ENCODE results near the gene FCHSD1.
"Not testable (repeated sequence)": the region's sequence is repeated elsewhere in the genome, so short reads cannot be mapped to it uniquely, and the experiment has no call there.

FCHSD1 gene

GRCh38 chr5:141630570-141631140 lies 20.6 kb downstream of the FCHSD1 start:
- peaks cover 50% of the 10 kb centered on the region for H3K36me3 Mint-ChIP-seq (ENCODE audit: low read depth)
- H3K27ac Mint-ChIP-seq, result no peak overlapping the region
- DNase-seq (ENCODE audit: low spot score), result no peak
- H3K9me3 Mint-ChIP-seq, result no peaks in the 10 kb centered on the region
- no peaks in the 10 kb centered on the region for H3K27me3 Mint-ChIP-seq (ENCODE audit: low read depth)
- no peak overlapping the region for H3K4me3 Mint-ChIP-seq
- peaks cover 28% of the 10 kb centered on the region for H3K4me1 Mint-ChIP-seq (ENCODE audit: low read depth)

- Mint-ChIP-seq H3K27ac (no peak overlapping the region), H3K4me1 (ENCODE audit: low read depth) (peaks cover 17% of the 10 kb centered on the region), H3K36me3 (ENCODE audit: low read depth) (peaks cover 58% of the 10 kb centered on the region), H3K9me3 (no peaks in the 10 kb centered on the region), H3K27me3 (ENCODE audit: low read depth) (no peaks in the 10 kb centered on the region), H3K4me3 (no peak overlapping the region)
- DNase-seq (ENCODE audit: low spot score), result no peak
Measured at GRCh38 chr5:141628175-141628788, 22.9 kb downstream of the FCHSD1 start.

- Mint-ChIP-seq H3K4me1 (ENCODE audit: low read depth) (peaks cover 26% of the 10 kb centered on the region), H3K9me3 (no peaks in the 10 kb centered on the region), H3K36me3 (ENCODE audit: low read depth) (peaks cover 58% of the 10 kb centered on the region), H3K4me3 (peak overlapping the region; percentile 47), H3K27me3 (ENCODE audit: low read depth) (no peaks in the 10 kb centered on the region), H3K27ac (peak overlapping the region; percentile 75)
- DNase-seq (ENCODE audit: low spot score), result no peak
Measured at GRCh38 chr5:141623611-141624010, 27.6 kb downstream of the FCHSD1 start.

- Mint-ChIP-seq H3K27ac (peak overlapping the region; percentile 75), H3K27me3 (ENCODE audit: low read depth) (no peaks in the 10 kb centered on the region), H3K9me3 (no peaks in the 10 kb centered on the region), H3K4me1 (ENCODE audit: low read depth) (peaks cover 26% of the 10 kb centered on the region), H3K36me3 (ENCODE audit: low read depth) (peaks cover 57% of the 10 kb centered on the region), H3K4me3 (peak overlapping the region; percentile 47)
- DNase-seq (ENCODE audit: low spot score), result no peak
Measured at GRCh38 chr5:141623186-141623585, 28.0 kb downstream of the FCHSD1 start.

- no peaks in the 10 kb centered on the region for H3K27me3 Mint-ChIP-seq (ENCODE audit: low read depth)
- H3K27ac Mint-ChIP-seq, result peak within 1 kb of the TSS; percentile 99
- peaks cover 54% of the 10 kb centered on the region for H3K36me3 Mint-ChIP-seq (ENCODE audit: low read depth)
- H3K9me3 Mint-ChIP-seq, result no peaks in the 10 kb centered on the region
- peak within 1 kb of the TSS; percentile 100 for H3K4me3 Mint-ChIP-seq
- peak; percentile 96 for DNase-seq (ENCODE audit: low spot score)
- H3K4me1 Mint-ChIP-seq (ENCODE audit: low read depth), result peaks cover 50% of the 10 kb centered on the region
Measured at GRCh38 chr5:141618804-141619554, 32.2 kb downstream of the FCHSD1 start, which contains the start of gene DIAPH1. Gene DIAPH1 (minus strand): TSS chr5:141619000. CDS start chr5:141618914, 86 bp downstream.

GRCh38 chr5:141618030-141618803 lies 33.0 kb downstream of the FCHSD1 start:
- peaks cover 48% of the 10 kb centered on the region for H3K36me3 Mint-ChIP-seq (ENCODE audit: low read depth)
- peak overlapping the region; percentile 99 for H3K27ac Mint-ChIP-seq
- H3K9me3 Mint-ChIP-seq, result no peaks in the 10 kb centered on the region
- peak; percentile 55 for DNase-seq (ENCODE audit: low spot score)
- peaks cover 48% of the 10 kb centered on the region for H3K4me1 Mint-ChIP-seq (ENCODE audit: low read depth)
- peak overlapping the region; percentile 100 for H3K4me3 Mint-ChIP-seq
- no peaks in the 10 kb centered on the region for H3K27me3 Mint-ChIP-seq (ENCODE audit: low read depth)

- Mint-ChIP-seq H3K27me3 (ENCODE audit: low read depth) (no peaks in the 10 kb centered on the region), H3K4me1 (ENCODE audit: low read depth) (peaks cover 51% of the 10 kb centered on the region), H3K4me3 (peak overlapping the region; percentile 100), H3K36me3 (ENCODE audit: low read depth) (peaks cover 49% of the 10 kb centered on the region), H3K27ac (peak overlapping the region; percentile 99), H3K9me3 (no peaks in the 10 kb centered on the region)
- DNase-seq (ENCODE audit: low spot score), result no peak
Measured at GRCh38 chr5:141617682-141618029, 33.6 kb downstream of the FCHSD1 start.

- Mint-ChIP-seq H3K4me1 (ENCODE audit: low read depth) (peaks cover 54% of the 10 kb centered on the region), H3K27ac (peak overlapping the region; percentile 99)
Measured at GRCh38 chr5:141617128-141617527, 34.1 kb downstream of the FCHSD1 start.

GRCh38 chr5:141615991-141616720 lies 35.1 kb downstream of the FCHSD1 start:
- H3K4me1 Mint-ChIP-seq (ENCODE audit: low read depth), result peaks cover 57% of the 10 kb centered on the region
- peak overlapping the region; percentile 58 for H3K27ac Mint-ChIP-seq
- DNase-seq (ENCODE audit: low spot score), result peak; percentile 37
- H3K4me3 Mint-ChIP-seq, result peak overlapping the region; percentile 100
- no peaks in the 10 kb centered on the region for H3K27me3 Mint-ChIP-seq (ENCODE audit: low read depth)
- H3K36me3 Mint-ChIP-seq (ENCODE audit: low read depth), result peaks cover 51% of the 10 kb centered on the region
- no peaks in the 10 kb centered on the region for H3K9me3 Mint-ChIP-seq

More at GRCh38 chr5:141617128-141617527, 34.1 kb downstream of the FCHSD1 start:
- Mint-ChIP-seq H3K4me3 (peak overlapping the region; percentile 100), H3K9me3 (no peaks in the 10 kb centered on the region), H3K27me3 (ENCODE audit: low read depth) (no peaks in the 10 kb centered on the region), H3K36me3 (ENCODE audit: low read depth) (peaks cover 53% of the 10 kb centered on the region)
- DNase-seq (ENCODE audit: low spot score), result no peak

- peak overlapping the region; percentile 38 for H3K4me3 Mint-ChIP-seq
- no peak for DNase-seq (ENCODE audit: low spot score)
- peak overlapping the region; percentile 28 for H3K27ac Mint-ChIP-seq
- peaks cover 64% of the 10 kb centered on the region for H3K4me1 Mint-ChIP-seq (ENCODE audit: low read depth)
- H3K27me3 Mint-ChIP-seq (ENCODE audit: low read depth), result no peaks in the 10 kb centered on the region
- no peaks in the 10 kb centered on the region for H3K9me3 Mint-ChIP-seq
- peaks cover 61% of the 10 kb centered on the region for H3K36me3 Mint-ChIP-seq (ENCODE audit: low read depth)
Measured at GRCh38 chr5:141613344-141613743, 37.9 kb downstream of the FCHSD1 start.

- Mint-ChIP-seq H3K4me1 (ENCODE audit: low read depth) (peaks cover 68% of the 10 kb centered on the region), H3K27me3 (ENCODE audit: low read depth) (no peaks in the 10 kb centered on the region), H3K36me3 (ENCODE audit: low read depth) (peaks cover 55% of the 10 kb centered on the region), H3K9me3 (no peaks in the 10 kb centered on the region), H3K27ac (peak overlapping the region; percentile 60), H3K4me3 (peak overlapping the region; percentile 45)
- DNase-seq (ENCODE audit: low spot score), result no peak
Measured at GRCh38 chr5:141611289-141611688, 39.9 kb downstream of the FCHSD1 start.

GRCh38 chr5:141609921-141610320 lies 41.3 kb downstream of the FCHSD1 start:
- H3K4me3 Mint-ChIP-seq, result peak overlapping the region; percentile 39
- H3K9me3 Mint-ChIP-seq; DNase-seq (ENCODE audit: low spot score); H3K27me3 Mint-ChIP-seq (ENCODE audit: low read depth): not testable (repeated sequence)
- peaks cover 72% of the 10 kb centered on the region for H3K4me1 Mint-ChIP-seq (ENCODE audit: low read depth)
- peaks cover 53% of the 10 kb centered on the region for H3K36me3 Mint-ChIP-seq (ENCODE audit: low read depth)
- peak overlapping the region; percentile 60 for H3K27ac Mint-ChIP-seq

GRCh38 chr5:141609044-141609443 lies 42.2 kb downstream of the FCHSD1 start:
- Mint-ChIP-seq H3K9me3 (no peaks in the 10 kb centered on the region), H3K4me3 (peak overlapping the region; percentile 64), H3K27ac (no peak overlapping the region), H3K4me1 (ENCODE audit: low read depth) (peaks cover 73% of the 10 kb centered on the region), H3K27me3 (ENCODE audit: low read depth) (no peaks in the 10 kb centered on the region), H3K36me3 (ENCODE audit: low read depth) (peaks cover 53% of the 10 kb centered on the region)
- DNase-seq (ENCODE audit: low spot score), result no peak

Measured in T-helper 2 cell treated with Interferon-gamma antibody and Interleukin-4, amounts not matched to agents 5 μg/mL and 100 μg/mL, for 36 hours (primary cell).